Endodermal cell (in vitro differentiated cells): ENCODE results near the gene PTP4A2. TPM values are rescaled to one million over a fixed set of nuclear protein-coding genes. Genes with fewer than 3 reads are reported as not detected.

Experiments
- DNase-seq: peaks from one replicate; pipeline ENCODE4 v3.0.0-alpha.2; 2017
- H3K27ac ChIP-seq: 2 replicates; pipeline ENCODE4 v1.5.1; 2013; ENCODE audit warnings: mild to moderate bottlenecking, low read depth, low read length, moderate library complexity
- H3K27me3 ChIP-seq: 2 replicates; pipeline ENCODE4 v1.6.1; 2013; ENCODE audit warnings: mild to moderate bottlenecking, low read length, moderate library complexity; ENCODE audit not compliant: insufficient read depth, control insufficient read depth, poor library complexity, severe bottlenecking
- H3K36me3 ChIP-seq: 2 replicates; pipeline ENCODE4 v1.7.0; 2013; ENCODE audit warnings: mild to moderate bottlenecking, low read length, moderate library complexity; ENCODE audit not compliant: control insufficient read depth, insufficient read depth
- H3K4me1 ChIP-seq: one replicate; pipeline ENCODE4 v1.7.0; 2013; ENCODE audit warnings: low read length; ENCODE audit not compliant: control insufficient read depth, insufficient read depth
- H3K4me3 ChIP-seq: 2 replicates; pipeline ENCODE4 v1.5.1; 2013; ENCODE audit warnings: mild to moderate bottlenecking, low read length, moderate library complexity
- H3K9ac ChIP-seq: 2 replicates; pipeline ENCODE4 v1.6.1; 2013; ENCODE audit warnings: mild to moderate bottlenecking, low read length, moderate library complexity; ENCODE audit not compliant: poor library complexity, severe bottlenecking; ENCODE audit errors: extremely low read depth
- H3K9me3 ChIP-seq: 2 replicates; pipeline ENCODE4 v1.6.1; 2013; ENCODE audit warnings: mild to moderate bottlenecking, low read length, moderate library complexity; ENCODE audit not compliant: control insufficient read depth
- H3K27ac Mint-ChIP-seq: 2 replicates; pipeline ENCODE4 v1.8.0; 2020; ENCODE audit warnings: mixed read lengths
- H3K27me3 Mint-ChIP-seq: 2 replicates; pipeline ENCODE4 v1.8.0; 2021; ENCODE audit warnings: mild to moderate bottlenecking, mixed read lengths; ENCODE audit not compliant: insufficient read depth
- H3K36me3 Mint-ChIP-seq: 2 replicates; pipeline ENCODE4 v1.8.0; 2020; ENCODE audit warnings: low read depth, mixed read lengths
- H3K4me1 Mint-ChIP-seq: 2 replicates; pipeline ENCODE4 v1.8.0; 2020; ENCODE audit warnings: mixed read lengths
- H3K4me3 Mint-ChIP-seq: 2 replicates; pipeline ENCODE4 v1.8.0; 2020; ENCODE audit warnings: mild to moderate bottlenecking, moderate library complexity, mixed read lengths
- H3K9me3 Mint-ChIP-seq: 2 replicates; pipeline ENCODE4 v1.8.0; 2020; ENCODE audit warnings: mild to moderate bottlenecking, mixed read lengths
- WGBS, 2 experiments: methylation state at CpG; one replicate each; pipeline versions ENCODE4 v1.1.5 to v1.1.7; 2013; ENCODE audit warnings: missing lambda C conversion rate in 2 of 2, mixed read lengths in 1 of 2; ENCODE audit not compliant: insufficient coverage in 1 of 2, insufficient read length in 1 of 2; 5-methylcytosine and 5-hydroxymethylcytosine counted together
- total RNA-seq, 2 donors: library from RNA; stranded (reverse); fragmentation: NEBNext Ultra II Directional in 1 of 2; extraction: Animal tissue kit (Norgen Biotek cat#: 25700) in 1 of 2; gene quantifications; 2 replicates in 1 of 2; 3 replicates in 1 of 2; pipeline ENCODE4 v1.2.1, GENCODE V29; 2021
- TF ChIP-seq, protein P1 (sequence below): fragments of 200-600 bp; sonication (generic); conservative IDR thresholded peaks from 2 replicates; pipeline ENCODE4 v1.5.0; 2021; ENCODE audit warnings: antibody characterized with exemption, mild to moderate bottlenecking

Gene PTP4A2
- total RNA-seq, 2 donors from 2014 or later = 211 TPM

DNA sequence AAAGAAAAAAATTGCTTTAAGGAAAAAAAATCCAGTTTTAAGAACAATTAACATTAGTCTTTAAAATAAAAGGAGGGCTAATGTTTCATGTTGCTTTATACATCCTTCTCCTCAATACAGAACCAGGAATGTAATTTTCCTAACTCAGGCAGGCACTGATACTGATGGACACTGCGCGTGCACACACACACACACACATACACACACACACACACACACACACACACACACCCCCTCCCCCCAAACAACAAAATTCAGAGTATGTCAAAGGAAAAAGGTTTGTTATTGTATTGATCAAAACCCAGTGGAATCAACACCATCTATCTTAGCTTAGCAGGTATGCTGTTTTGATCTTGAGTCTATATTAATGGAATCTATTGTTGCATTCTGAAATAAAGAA is 31.6 kb downstream of the PTP4A2 start:
- Histone ChIP-seq H3K36me3 (peaks cover 55% of the 10 kb centered on the region), H3K27ac (no peak overlapping the region), H3K4me3 (no peak overlapping the region), H3K4me1 (peaks cover 5% of the 10 kb centered on the region), H3K27me3 (no peaks in the 10 kb centered on the region), H3K9ac (no peak overlapping the region), H3K9me3 (peaks cover 6% of the 10 kb centered on the region)
- no peaks in the 10 kb centered on the region for H3K27me3 Mint-ChIP-seq
- TF ChIP-seq, protein P1, sequence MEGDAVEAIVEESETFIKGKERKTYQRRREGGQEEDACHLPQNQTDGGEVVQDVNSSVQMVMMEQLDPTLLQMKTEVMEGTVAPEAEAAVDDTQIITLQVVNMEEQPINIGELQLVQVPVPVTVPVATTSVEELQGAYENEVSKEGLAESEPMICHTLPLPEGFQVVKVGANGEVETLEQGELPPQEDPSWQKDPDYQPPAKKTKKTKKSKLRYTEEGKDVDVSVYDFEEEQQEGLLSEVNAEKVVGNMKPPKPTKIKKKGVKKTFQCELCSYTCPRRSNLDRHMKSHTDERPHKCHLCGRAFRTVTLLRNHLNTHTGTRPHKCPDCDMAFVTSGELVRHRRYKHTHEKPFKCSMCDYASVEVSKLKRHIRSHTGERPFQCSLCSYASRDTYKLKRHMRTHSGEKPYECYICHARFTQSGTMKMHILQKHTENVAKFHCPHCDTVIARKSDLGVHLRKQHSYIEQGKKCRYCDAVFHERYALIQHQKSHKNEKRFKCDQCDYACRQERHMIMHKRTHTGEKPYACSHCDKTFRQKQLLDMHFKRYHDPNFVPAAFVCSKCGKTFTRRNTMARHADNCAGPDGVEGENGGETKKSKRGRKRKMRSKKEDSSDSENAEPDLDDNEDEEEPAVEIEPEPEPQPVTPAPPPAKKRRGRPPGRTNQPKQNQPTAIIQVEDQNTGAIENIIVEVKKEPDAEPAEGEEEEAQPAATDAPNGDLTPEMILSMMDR = no peak
- no peak overlapping the region for H3K4me3 Mint-ChIP-seq
- no peak overlapping the region for H3K27ac Mint-ChIP-seq
- peaks cover 6% of the 10 kb centered on the region for H3K9me3 Mint-ChIP-seq
- H3K4me1 Mint-ChIP-seq = peaks cover 10% of the 10 kb centered on the region
- DNase-seq = no peak
- WGBS, 2 experiments = no CpG with 5 or more reads among the region's 2 CpGs
- H3K36me3 Mint-ChIP-seq = peaks cover 42% of the 10 kb centered on the region

DNA sequence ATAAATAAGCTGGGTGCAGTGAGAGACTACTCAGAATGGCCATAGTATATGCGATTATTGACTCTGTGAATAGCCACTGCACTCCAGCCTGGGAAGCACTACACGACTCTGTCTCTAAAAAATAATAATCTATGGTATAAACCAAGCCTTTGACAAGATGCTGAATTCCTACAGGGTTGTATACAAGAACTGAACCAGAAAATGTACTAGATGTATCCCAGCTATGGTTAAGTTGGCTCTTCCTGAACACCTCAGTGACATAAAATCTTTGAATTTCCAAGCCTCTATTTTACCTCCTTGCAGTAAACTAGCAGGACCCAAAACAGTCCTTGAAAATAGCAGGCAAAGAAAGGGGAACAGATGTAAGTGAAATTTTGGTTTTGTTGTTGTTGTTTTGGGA is 32.5 kb downstream of the PTP4A2 start:
- no peaks in the 10 kb centered on the region for H3K27me3 Mint-ChIP-seq
- peaks cover 6% of the 10 kb centered on the region for H3K9me3 Mint-ChIP-seq
- DNase-seq = no peak
- Histone ChIP-seq H3K27ac (no peak overlapping the region), H3K36me3 (peaks cover 53% of the 10 kb centered on the region), H3K27me3 (no peaks in the 10 kb centered on the region), H3K9me3 (peaks cover 6% of the 10 kb centered on the region), H3K4me1 (peaks cover 5% of the 10 kb centered on the region), H3K9ac (no peak overlapping the region), H3K4me3 (no peak overlapping the region)
- H3K27ac Mint-ChIP-seq = no peak overlapping the region
- no peak overlapping the region for H3K4me3 Mint-ChIP-seq
- peaks cover 3% of the 10 kb centered on the region for H3K4me1 Mint-ChIP-seq
- TF ChIP-seq, protein P1 = no peak
- peaks cover 38% of the 10 kb centered on the region for H3K36me3 Mint-ChIP-seq
- WGBS, 2 experiments = 97 to 100% methylated on average over 2 of the region's 2 CpGs

DNA sequence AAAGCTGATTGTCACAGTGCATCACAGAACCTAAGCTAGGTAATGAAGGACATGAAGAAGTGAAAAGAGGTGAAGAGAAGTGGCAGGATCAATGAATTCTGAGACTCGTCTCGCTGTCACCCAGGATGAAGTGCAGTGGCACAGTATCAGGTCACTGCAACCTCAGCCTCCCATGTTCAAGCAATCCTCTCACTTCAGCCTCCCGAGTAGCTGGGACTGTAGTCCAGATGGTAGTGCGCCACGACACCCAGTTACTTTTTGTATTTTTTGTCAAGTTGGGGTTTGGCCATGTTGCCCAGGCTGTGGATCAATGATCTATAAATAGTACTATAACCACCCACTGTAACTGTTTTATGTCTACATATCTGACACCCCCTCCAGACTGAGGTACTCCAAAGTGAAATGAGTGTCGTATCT is 33.1 kb downstream of the PTP4A2 start:
- TF ChIP-seq, protein P1 = no peak
- H3K27me3 Mint-ChIP-seq = no peaks in the 10 kb centered on the region
- H3K27ac ChIP-seq = no peak overlapping the region
- H3K4me1 Mint-ChIP-seq = no peaks in the 10 kb centered on the region
- H3K27me3 ChIP-seq = no peaks in the 10 kb centered on the region
- peaks cover 50% of the 10 kb centered on the region for H3K36me3 ChIP-seq
- H3K9me3 Mint-ChIP-seq = peaks cover 6% of the 10 kb centered on the region
- no peak overlapping the region for H3K27ac Mint-ChIP-seq
- H3K4me1 ChIP-seq = no peaks in the 10 kb centered on the region
- H3K4me3 ChIP-seq = no peak overlapping the region
- H3K9ac ChIP-seq = no peak overlapping the region
- WGBS, 2 experiments = 97% methylated on average over 5 to 6 of the region's 6 CpGs
- DNase-seq = no peak
- no peak overlapping the region for H3K4me3 Mint-ChIP-seq
- H3K36me3 Mint-ChIP-seq = peaks cover 38% of the 10 kb centered on the region
- H3K9me3 ChIP-seq = peaks cover 6% of the 10 kb centered on the region
